ENCODE data around the gene CDKAL1. TPM values are rescaled to one million over a fixed set of nuclear protein-coding genes. Genes with fewer than 3 reads are reported as not detected.

CDKAL1 gene
- polyA plus RNA-seq, 2 of the 4 experiments (the other 2 are of a cell fraction), result 4.7 to 8.3 TPM

- WGBS (ENCODE audit: missing lambda C conversion rate), result 55% methylated on average over 8 of the region's 8 CpGs
- Histone ChIP-seq H3K4me1 (peaks cover 13% of the 10 kb centered on the region; the same call in 2 of the 3 replicates), H3K9me3 (no peaks in the 10 kb centered on the region), H3K4me2 (no peak overlapping the region), H3K27ac (no peak overlapping the region), H3K4me3 (no peak overlapping the region)
- CTCF ChIA-PET, result no interaction called here
- FAIRE-seq (no peak), DNase-seq (ENCODE audit: low read depth in 1 of 2, low spot score in 1 of 2) (no peak), ATAC-seq (no peak)
- POLR2A ChIA-PET, result no interaction called here
- TF ChIP-seq PHF8 (IDR thresholded peaks at IDR 0.05; ENCODE audit: borderline replicate concordance, low read depth), result no peak
- TF ChIP-seq HOXA7 (CRISPR knock-in tag; IDR thresholded peaks at IDR 0.05), result no peak
- no peak for TF ChIP-seq USF2 (IDR thresholded peaks at IDR 0.05)
- no peak for TF ChIP-seq MAFK (IDR thresholded peaks at IDR 0.05; ENCODE audit: partially characterized antibody)
Observed at GRCh38 chr6:20927130-20927860, 393.0 kb downstream of the CDKAL1 start.

- no peak for TF ChIP-seq ESRRA (IDR thresholded peaks at IDR 0.05; ENCODE audit: borderline replicate concordance, low read length)
- no peak for TF ChIP-seq CTCF (IDR thresholded peaks at IDR 0.05)
- TF ChIP-seq TP53 (CRISPR knock-in tag; IDR thresholded peaks at IDR 0.05), result no peak
- no peak for TF ChIP-seq BHLHE40 (IDR thresholded peaks at IDR 0.05; ENCODE audit: low read depth, low read length)
- no peak for TF ChIP-seq PBX3 (IDR thresholded peaks at IDR 0.05)
- no peak for TF ChIP-seq RFX5 (IDR thresholded peaks at IDR 0.05)
- TF ChIP-seq E2F6 (IDR thresholded peaks at IDR 0.05; ENCODE audit: borderline replicate concordance, low read depth), result no peak
- no peak for TF ChIP-seq ATOH8 (CRISPR knock-in tag; IDR thresholded peaks at IDR 0.05; ENCODE audit: low read depth)
- TF ChIP-seq ZNF302 (CRISPR knock-in tag; IDR thresholded peaks at IDR 0.05), result no peak
- TF ChIP-seq REST (IDR thresholded peaks at IDR 0.05), result no peak
- TF ChIP-seq EP300 (IDR thresholded peaks at IDR 0.05), result no peak
- TF ChIP-seq CEBPB (IDR thresholded peaks at IDR 0.05), result no peak
- TF ChIP-seq HOXB5 (CRISPR knock-in tag; IDR thresholded peaks at IDR 0.05), result no peak
- no peak for TF ChIP-seq RNF2 (IDR thresholded peaks at IDR 0.05; ENCODE audit: borderline replicate concordance, low read depth)
- TF ChIP-seq NPAS2 (CRISPR knock-in tag; IDR thresholded peaks at IDR 0.05; ENCODE audit: borderline replicate concordance), result no peak
- no peak for TF ChIP-seq HOXB13 (CRISPR knock-in tag; IDR thresholded peaks at IDR 0.05; ENCODE audit: low read depth)
- no peak for TF ChIP-seq HDAC2 (IDR thresholded peaks at IDR 0.05)
- no peak for TF ChIP-seq FOSB (CRISPR knock-in tag; IDR thresholded peaks at IDR 0.05)
- TF ChIP-seq HEYL (CRISPR knock-in tag; IDR thresholded peaks at IDR 0.05), result no peak
- TF ChIP-seq JUN (IDR thresholded peaks at IDR 0.05), result no peak
- no peak for ATAC-seq
- H3K4me3 ChIP-seq, result no peak overlapping the region
- DNase-seq (ENCODE audit: low read depth in 1 of 2, low spot score in 1 of 2), result no peak
- CTCF ChIA-PET, result no interaction called here
- WGBS (ENCODE audit: missing lambda C conversion rate), result 53% methylated on average over 4 of the region's 4 CpGs
- H3K4me2 ChIP-seq, result no peak overlapping the region
- no peaks in the 10 kb centered on the region for H3K9me3 ChIP-seq
- H3K27ac ChIP-seq, result no peak overlapping the region
- FAIRE-seq, result no peak
- POLR2A ChIA-PET, result no interaction called here
- H3K4me1 ChIP-seq, result peaks cover 18% of the 10 kb centered on the region
Observed at GRCh38 chr6:20929283-20929682, 395.0 kb downstream of the CDKAL1 start.
